SK-N-SH (cell line): ENCODE results near the gene SDHA.

Experiments used
- ELF1 ChIP-seq: IDR thresholded peaks from 2 replicates; pipeline ENCODE4 v1.4.0; 2012
- FOXM1 ChIP-seq: IDR thresholded peaks from 2 replicates; pipeline ENCODE4 v1.4.0; 2012; ENCODE audit warnings: low read depth, mild to moderate bottlenecking
- POLR2AphosphoS5 ChIP-seq: IDR thresholded peaks from 2 replicates; pipeline ENCODE4 v1.6.1; 2012; ENCODE audit warnings: low read depth, low read length
- RAD21 ChIP-seq: IDR thresholded peaks from 2 replicates; pipeline ENCODE4 v1.6.1; 2012; ENCODE audit warnings: mild to moderate bottlenecking, low read length
- RXRA ChIP-seq: IDR thresholded peaks from 2 replicates; pipeline ENCODE4 v1.4.0; 2012; ENCODE audit warnings: low read depth, mild to moderate bottlenecking, borderline replicate concordance
- TAF1 ChIP-seq: IDR thresholded peaks from 2 replicates; pipeline ENCODE4 v1.6.1; 2012; ENCODE audit warnings: low read depth, mild to moderate bottlenecking, low read length, moderate library complexity, borderline replicate concordance
- TCF12 ChIP-seq: IDR thresholded peaks from 2 replicates; pipeline ENCODE4 v1.4.0; 2012
- YY1 ChIP-seq: IDR thresholded peaks from 2 replicates; pipeline ENCODE4 v1.4.0; 2012; ENCODE audit warnings: low read depth, mild to moderate bottlenecking
- TF ChIP-seq, protein P1 (sequence below): IDR thresholded peaks from 2 replicates; pipeline ENCODE4 v1.4.0; 2012; ENCODE audit warnings: low read depth, borderline replicate concordance
- TF ChIP-seq, protein P2 (sequence below): fragments of 200-600 bp; sonication (generic); IDR thresholded peaks from 2 replicates; pipeline ENCODE4 v1.6.1; 2017; ENCODE audit warnings: antibody characterized with exemption, mild to moderate bottlenecking, moderate library complexity
- TF ChIP-seq, protein P3 (sequence below): IDR thresholded peaks from 2 replicates; pipeline ENCODE4 v1.6.1; 2012; ENCODE audit warnings: mild to moderate bottlenecking, low read depth, low read length, moderate library complexity
- TF ChIP-seq, protein P4 (sequence below): IDR thresholded peaks from 2 replicates; pipeline ENCODE4 v1.4.0; 2012; ENCODE audit warnings: low read depth, borderline replicate concordance

DNA sequence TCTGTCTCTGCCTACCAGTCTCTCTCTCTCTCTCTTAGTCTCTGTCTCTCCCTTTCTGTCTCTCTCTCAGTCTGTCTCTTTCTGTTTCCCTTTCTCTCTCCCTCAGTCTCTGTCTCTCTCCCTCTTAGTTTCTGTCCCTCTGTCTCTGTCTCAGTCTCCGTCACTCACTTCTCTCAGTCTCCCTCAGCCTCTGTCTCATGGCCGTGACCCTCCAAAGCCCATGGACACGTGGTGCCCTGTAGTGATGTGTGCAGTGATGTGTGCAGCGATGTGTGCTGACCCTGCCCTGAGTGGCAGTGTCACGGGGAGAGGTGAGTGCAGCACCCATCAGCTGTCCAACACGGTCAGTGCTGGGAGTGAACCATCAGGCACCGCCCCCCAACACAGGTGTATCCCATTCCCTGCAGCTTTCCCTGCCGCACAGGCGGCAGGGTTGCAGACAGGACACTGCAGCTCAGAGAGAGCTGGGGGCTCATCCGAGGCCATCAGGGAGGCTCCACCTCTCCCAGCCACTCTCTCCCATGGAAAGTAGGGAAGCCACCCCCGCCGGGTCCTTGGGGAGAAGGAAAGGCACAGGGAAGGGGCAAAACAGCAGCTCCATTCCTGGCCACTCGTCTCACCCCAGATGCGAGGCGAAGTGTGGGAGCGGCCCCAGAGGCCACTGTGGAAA, 27.6 kb upstream of the SDHA start:
- TF ChIP-seq, protein P1, sequence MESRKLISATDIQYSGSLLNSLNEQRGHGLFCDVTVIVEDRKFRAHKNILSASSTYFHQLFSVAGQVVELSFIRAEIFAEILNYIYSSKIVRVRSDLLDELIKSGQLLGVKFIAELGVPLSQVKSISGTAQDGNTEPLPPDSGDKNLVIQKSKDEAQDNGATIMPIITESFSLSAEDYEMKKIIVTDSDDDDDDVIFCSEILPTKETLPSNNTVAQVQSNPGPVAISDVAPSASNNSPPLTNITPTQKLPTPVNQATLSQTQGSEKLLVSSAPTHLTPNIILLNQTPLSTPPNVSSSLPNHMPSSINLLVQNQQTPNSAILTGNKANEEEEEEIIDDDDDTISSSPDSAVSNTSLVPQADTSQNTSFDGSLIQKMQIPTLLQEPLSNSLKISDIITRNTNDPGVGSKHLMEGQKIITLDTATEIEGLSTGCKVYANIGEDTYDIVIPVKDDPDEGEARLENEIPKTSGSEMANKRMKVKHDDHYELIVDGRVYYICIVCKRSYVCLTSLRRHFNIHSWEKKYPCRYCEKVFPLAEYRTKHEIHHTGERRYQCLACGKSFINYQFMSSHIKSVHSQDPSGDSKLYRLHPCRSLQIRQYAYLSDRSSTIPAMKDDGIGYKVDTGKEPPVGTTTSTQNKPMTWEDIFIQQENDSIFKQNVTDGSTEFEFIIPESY = no peak
- TF ChIP-seq, protein P2, sequence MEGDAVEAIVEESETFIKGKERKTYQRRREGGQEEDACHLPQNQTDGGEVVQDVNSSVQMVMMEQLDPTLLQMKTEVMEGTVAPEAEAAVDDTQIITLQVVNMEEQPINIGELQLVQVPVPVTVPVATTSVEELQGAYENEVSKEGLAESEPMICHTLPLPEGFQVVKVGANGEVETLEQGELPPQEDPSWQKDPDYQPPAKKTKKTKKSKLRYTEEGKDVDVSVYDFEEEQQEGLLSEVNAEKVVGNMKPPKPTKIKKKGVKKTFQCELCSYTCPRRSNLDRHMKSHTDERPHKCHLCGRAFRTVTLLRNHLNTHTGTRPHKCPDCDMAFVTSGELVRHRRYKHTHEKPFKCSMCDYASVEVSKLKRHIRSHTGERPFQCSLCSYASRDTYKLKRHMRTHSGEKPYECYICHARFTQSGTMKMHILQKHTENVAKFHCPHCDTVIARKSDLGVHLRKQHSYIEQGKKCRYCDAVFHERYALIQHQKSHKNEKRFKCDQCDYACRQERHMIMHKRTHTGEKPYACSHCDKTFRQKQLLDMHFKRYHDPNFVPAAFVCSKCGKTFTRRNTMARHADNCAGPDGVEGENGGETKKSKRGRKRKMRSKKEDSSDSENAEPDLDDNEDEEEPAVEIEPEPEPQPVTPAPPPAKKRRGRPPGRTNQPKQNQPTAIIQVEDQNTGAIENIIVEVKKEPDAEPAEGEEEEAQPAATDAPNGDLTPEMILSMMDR = no peak
- TF ChIP-seq RAD21 (no peak), FOXM1 (no peak), TCF12 (no peak), POLR2AphosphoS5 (no peak), ELF1 (no peak), RXRA (no peak), TAF1 (no peak), YY1 (no peak)
- TF ChIP-seq, protein P3, sequence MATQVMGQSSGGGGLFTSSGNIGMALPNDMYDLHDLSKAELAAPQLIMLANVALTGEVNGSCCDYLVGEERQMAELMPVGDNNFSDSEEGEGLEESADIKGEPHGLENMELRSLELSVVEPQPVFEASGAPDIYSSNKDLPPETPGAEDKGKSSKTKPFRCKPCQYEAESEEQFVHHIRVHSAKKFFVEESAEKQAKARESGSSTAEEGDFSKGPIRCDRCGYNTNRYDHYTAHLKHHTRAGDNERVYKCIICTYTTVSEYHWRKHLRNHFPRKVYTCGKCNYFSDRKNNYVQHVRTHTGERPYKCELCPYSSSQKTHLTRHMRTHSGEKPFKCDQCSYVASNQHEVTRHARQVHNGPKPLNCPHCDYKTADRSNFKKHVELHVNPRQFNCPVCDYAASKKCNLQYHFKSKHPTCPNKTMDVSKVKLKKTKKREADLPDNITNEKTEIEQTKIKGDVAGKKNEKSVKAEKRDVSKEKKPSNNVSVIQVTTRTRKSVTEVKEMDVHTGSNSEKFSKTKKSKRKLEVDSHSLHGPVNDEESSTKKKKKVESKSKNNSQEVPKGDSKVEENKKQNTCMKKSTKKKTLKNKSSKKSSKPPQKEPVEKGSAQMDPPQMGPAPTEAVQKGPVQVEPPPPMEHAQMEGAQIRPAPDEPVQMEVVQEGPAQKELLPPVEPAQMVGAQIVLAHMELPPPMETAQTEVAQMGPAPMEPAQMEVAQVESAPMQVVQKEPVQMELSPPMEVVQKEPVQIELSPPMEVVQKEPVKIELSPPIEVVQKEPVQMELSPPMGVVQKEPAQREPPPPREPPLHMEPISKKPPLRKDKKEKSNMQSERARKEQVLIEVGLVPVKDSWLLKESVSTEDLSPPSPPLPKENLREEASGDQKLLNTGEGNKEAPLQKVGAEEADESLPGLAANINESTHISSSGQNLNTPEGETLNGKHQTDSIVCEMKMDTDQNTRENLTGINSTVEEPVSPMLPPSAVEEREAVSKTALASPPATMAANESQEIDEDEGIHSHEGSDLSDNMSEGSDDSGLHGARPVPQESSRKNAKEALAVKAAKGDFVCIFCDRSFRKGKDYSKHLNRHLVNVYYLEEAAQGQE = no peak
- TF ChIP-seq, protein P4, sequence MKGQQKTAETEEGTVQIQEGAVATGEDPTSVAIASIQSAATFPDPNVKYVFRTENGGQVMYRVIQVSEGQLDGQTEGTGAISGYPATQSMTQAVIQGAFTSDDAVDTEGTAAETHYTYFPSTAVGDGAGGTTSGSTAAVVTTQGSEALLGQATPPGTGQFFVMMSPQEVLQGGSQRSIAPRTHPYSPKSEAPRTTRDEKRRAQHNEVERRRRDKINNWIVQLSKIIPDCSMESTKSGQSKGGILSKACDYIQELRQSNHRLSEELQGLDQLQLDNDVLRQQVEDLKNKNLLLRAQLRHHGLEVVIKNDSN = no peak
